LNCaP clone FGC (cell line): Measurements from ENCODE around the gene IGSF21.

Experiments
- DNase-seq: peaks from one replicate; pipeline ENCODE4 v3.0.0-alpha.2; 2011; ENCODE audit warnings: low read depth
- H3K4me3 ChIP-seq: 2 replicates; pipeline ENCODE4 v1.5.1; 2011; ENCODE audit warnings: mild to moderate bottlenecking, low read depth, low read length, control low read depth
- TF ChIP-seq, protein P1 (sequence below): IDR thresholded peaks from 2 replicates; pipeline ENCODE4 v1.5.1; 2012; ENCODE audit warnings: mild to moderate bottlenecking; ENCODE audit not compliant: control insufficient read depth, insufficient read depth; ENCODE audit errors: extremely low read depth

The IGSF21 gene

DNA sequence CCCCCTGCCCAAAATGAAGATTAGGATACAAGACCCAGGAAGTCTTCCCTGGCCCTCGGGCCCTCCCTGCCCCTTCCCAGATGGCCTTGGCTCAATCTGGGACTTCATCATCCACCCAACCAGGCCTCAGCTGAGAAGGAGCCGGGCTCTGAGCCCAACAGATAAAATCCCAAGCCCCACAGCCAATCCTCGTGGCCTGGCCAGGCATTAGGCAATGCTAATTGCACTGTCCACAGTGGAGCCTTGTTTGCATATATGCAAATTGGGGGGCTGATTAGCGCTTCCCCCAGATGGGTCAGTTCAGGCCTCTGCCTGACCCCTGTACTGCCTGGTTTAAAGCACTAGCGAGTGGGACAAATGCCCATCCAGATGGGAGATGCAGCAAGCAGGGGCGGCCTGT is 34.9 kb downstream of the IGSF21 start:
- H3K4me3 ChIP-seq = no peak overlapping the region
- TF ChIP-seq, protein P1, sequence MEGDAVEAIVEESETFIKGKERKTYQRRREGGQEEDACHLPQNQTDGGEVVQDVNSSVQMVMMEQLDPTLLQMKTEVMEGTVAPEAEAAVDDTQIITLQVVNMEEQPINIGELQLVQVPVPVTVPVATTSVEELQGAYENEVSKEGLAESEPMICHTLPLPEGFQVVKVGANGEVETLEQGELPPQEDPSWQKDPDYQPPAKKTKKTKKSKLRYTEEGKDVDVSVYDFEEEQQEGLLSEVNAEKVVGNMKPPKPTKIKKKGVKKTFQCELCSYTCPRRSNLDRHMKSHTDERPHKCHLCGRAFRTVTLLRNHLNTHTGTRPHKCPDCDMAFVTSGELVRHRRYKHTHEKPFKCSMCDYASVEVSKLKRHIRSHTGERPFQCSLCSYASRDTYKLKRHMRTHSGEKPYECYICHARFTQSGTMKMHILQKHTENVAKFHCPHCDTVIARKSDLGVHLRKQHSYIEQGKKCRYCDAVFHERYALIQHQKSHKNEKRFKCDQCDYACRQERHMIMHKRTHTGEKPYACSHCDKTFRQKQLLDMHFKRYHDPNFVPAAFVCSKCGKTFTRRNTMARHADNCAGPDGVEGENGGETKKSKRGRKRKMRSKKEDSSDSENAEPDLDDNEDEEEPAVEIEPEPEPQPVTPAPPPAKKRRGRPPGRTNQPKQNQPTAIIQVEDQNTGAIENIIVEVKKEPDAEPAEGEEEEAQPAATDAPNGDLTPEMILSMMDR = no peak
- DNase-seq = no peak

DNA sequence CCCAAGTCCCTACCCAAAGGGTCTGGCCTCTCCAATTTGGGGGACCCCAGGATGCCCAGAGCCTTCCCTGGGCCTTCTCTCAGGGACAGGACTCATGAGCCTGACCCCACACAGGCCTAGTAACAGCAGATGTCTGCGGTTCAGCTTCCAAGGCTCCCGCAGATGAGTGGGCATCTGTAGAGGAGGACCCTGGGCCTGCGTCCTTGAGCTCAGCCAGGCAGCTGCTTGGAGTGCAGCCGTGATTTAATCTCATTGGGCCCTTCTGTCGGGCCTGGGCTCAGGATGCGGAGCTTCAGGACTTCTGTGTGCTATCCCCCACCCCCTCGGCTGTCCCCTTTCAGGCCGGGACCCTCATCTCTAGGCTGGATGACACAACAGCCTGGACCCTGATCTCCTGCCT is 35.4 kb downstream of the IGSF21 start:
- TF ChIP-seq, protein P1 = no peak
- DNase-seq = no peak
- no peak overlapping the region for H3K4me3 ChIP-seq

DNA sequence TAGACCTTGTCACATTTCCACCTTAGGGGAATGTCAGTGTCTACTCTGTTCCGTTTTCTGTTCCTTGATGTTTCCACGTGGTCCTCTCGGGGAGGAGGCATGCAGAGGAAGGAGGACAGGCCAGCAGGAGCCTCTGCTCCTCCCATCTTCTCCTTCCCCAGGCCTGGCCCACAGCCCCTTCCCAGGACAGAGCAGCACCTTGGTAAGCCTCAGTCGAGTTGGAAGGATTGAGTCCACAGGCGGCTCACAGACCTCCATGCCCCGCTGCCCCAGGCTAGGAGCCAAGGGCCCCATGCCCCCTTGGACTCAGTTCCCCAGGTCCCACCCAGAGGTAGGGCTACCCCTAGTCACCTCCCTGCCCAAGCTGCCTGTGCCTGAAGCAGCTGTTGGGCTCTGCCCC is 36.5 kb downstream of the IGSF21 start:
- DNase-seq = no peak
- TF ChIP-seq, protein P1 = no peak
- H3K4me3 ChIP-seq = no peak overlapping the region

DNA sequence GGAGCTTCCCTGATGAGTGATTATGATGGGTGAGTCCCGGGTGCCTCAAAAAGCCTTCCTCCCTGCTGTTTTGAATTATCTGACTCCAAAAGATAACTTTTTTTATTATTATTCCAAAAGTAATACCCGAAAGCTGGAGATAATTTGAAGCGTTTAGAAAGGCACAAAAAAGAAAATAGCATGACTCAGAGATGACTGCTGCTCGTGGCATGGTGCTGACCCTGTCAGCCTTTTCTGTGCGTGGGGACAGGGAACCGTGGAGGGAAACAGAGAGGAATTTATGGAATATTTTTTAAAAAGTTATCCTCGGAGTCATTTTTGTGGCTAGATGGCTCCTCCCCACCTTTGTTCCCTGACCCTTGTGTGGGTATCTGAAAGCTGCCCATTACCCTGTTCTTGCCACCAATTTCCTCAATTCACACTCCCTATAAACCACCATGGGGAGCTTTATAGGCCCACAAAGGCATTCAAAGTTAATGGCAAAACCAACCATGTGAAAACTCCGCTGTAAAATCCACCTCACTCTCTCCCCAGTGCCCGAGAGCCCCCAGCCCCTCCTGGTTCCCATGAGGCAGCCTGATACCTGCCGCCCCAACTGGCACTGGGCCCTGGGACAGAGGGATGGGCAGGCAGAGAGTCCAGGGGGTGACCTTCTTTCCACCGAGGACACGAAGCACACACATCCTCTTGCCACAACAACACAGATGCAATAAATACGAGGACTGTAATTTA is 37.5 kb downstream of the IGSF21 start:
- TF ChIP-seq, protein P1 = no peak
- H3K4me3 ChIP-seq = no peak overlapping the region
- no peak for DNase-seq

DNA sequence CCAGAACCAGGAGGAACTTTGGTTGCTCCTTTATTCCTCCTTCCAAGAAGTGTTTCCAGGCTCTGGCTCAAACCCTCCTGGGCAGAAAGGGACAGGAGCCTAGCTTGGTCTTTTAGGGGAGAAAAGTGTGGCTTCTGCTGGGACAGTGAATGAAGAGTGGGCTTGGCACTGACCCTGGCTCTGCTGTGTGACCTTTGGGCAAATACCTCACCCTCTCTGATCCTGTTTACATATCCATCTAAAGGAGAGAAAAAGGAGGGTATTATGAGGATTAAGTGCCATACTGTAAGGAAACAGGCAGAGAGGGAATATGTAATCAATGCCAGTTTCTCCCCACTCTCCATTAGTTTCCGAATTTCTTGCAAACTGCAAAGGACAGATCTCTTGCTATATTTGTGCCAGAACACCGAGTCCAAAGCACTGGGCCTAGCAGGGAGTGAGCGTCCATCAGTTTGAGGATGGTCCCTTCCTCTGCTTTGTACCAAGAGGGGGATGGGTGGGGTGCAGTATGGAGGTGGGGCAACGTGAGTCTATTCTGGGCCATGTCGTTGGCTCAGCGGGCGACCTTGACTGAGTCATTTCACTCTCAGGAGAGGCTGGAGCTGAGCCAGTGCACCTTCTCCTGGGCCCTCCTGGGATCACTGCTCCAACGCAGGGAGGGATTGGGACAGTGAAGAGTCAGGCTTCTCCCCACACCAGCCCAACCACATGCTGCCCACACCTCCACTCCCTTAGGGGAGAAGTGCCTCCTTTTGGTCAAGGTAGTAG is 38.4 kb downstream of the IGSF21 start:
- DNase-seq = no peak
- no peak overlapping the region for H3K4me3 ChIP-seq
- TF ChIP-seq, protein P1 = no peak

DNA sequence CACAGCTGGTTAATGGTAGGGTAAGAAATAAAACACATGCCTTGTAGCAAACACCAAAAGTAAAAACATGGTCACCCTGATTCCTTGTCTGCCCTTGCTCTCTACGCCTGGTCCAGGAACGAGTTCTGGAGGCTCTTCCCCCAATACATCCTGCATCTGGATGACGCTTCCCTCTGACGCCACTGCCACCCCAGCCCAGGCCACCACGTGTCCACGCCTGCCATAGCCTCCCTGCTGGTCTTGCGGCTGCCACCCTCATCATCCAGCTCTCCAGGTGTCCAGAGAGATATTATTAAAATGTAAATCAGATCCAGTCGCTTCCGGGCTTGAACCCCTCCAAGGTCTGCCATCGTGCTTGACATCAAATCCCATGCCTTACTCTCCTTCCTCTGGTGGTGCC is 39.3 kb downstream of the IGSF21 start:
- no peak for DNase-seq
- no peak overlapping the region for H3K4me3 ChIP-seq
- TF ChIP-seq, protein P1 = no peak
